NT2/D1 (cell line): Measurements from ENCODE around the gene FBLIM1.

Experiments
- SUZ12 ChIP-seq: IDR thresholded peaks from 2 replicates; pipeline ENCODE4 v1.6.1; 2011; ENCODE audit not compliant: insufficient read length, insufficient read depth; ENCODE audit errors: extremely low read depth
- YY1 ChIP-seq: IDR thresholded peaks from 2 replicates; pipeline ENCODE4 v1.6.1; 2011; ENCODE audit not compliant: insufficient read length, insufficient read depth
- ZNF274 ChIP-seq: IDR thresholded peaks from 2 replicates; pipeline ENCODE4 v1.6.1; 2011; ENCODE audit warnings: mild to moderate bottlenecking, low read depth, low read length

- no peak for TF ChIP-seq YY1
- TF ChIP-seq ZNF274 = no peak
- TF ChIP-seq SUZ12 = no peak
Observed at GRCh38 chr1:15734296-15734695, 24.3 kb upstream of the FBLIM1 start.
